B cell (primary cell): ENCODE data around the gene KCNJ6. TPM values are rescaled to one million over a fixed set of nuclear protein-coding genes. Genes with fewer than 3 reads are reported as not detected.

Experiments
- ATAC-seq: fragments of 200-7000 bp; cut with Tn5 transposase; one replicate; pipeline ENCODE4 v1.10.0; 2021; ENCODE audit warnings: low read depth, mild to moderate bottlenecking, moderate number of reproducible peaks, moderate library complexity
- CTCF ChIA-PET: fragments of 350-600 bp; sonication (Branson Sonifier 250); formaldehyde crosslinking; loops from one replicate; lab custom pipeline; 2021; ENCODE audit warnings: antibody characterized with exemption, inconsistent platforms; lab: Charles Lee
- POLR2A ChIA-PET: fragments of 350-600 bp; sonication (Branson Sonifier 250); formaldehyde crosslinking; loops from one replicate; lab custom pipeline; 2021; ENCODE audit warnings: antibody characterized with exemption; lab: Charles Lee
- DNase-seq: peaks from one replicate; pipeline ENCODE4 v3.0.0; 2013
- H2AFZ ChIP-seq: 2 replicates; pipeline ENCODE4 v1.6.1; 2012; ENCODE audit warnings: mild to moderate bottlenecking, low read depth, low read length; ENCODE audit not compliant: insufficient read depth, poor library complexity, severe bottlenecking
- H3K27ac ChIP-seq, 2 donors: 1 replicate in 1 of 2; 2 replicates in 1 of 2; pipeline ENCODE4 v1.5.1; 2012 to 2013; ENCODE audit warnings: low read length in 2 of 2, mild to moderate bottlenecking in 2 of 2, moderate library complexity in 1 of 2
- H3K27me3 ChIP-seq, 4 experiments: fragments of 200-600 bp in 1 of 4; sonication (generic) in 1 of 4; replicated peaks in 1 of 4; 1 replicate in 2 of 4; 2 replicates in 2 of 4; pipeline versions ENCODE4 v1.6.1 to v1.7.0; 2013 to 2016; ENCODE audit warnings: low read length in 3 of 4, mild to moderate bottlenecking in 2 of 4, mixed read lengths in 1 of 4, moderate library complexity in 1 of 4; ENCODE audit not compliant: insufficient read depth in 4 of 4, control insufficient read depth in 3 of 4; ENCODE audit errors: control extremely low read depth in 1 of 4
- H3K36me3 ChIP-seq, 2 experiments: replicated peaks in 1 of 2; 1 replicate in 1 of 2; 2 replicates in 1 of 2; pipeline versions ENCODE4 v1.6.1 to v1.7.1; 2013; ENCODE audit warnings: low read length in 1 of 2; ENCODE audit not compliant: insufficient read depth in 2 of 2, control insufficient read depth in 1 of 2; ENCODE audit errors: control extremely low read depth in 1 of 2, extremely low read depth in 1 of 2
- H3K4me1 ChIP-seq, 2 donors: fragments of 200-600 bp in 1 of 2; sonication (generic) in 1 of 2; 1 replicate in 1 of 2; 2 replicates in 1 of 2; pipeline versions ENCODE4 v1.5.1 to v1.6.1; 2013 to 2017; ENCODE audit warnings: low read length in 2 of 2; ENCODE audit not compliant: control insufficient read depth in 2 of 2, insufficient read depth in 2 of 2
- H3K4me2 ChIP-seq: replicated peaks from 2 replicates; pipeline ENCODE3; 2012; ENCODE audit warnings: mild to moderate bottlenecking, low read depth, low read length; ENCODE audit not compliant: poor library complexity, severe bottlenecking
- H3K4me3 ChIP-seq, 5 experiments: fragments of 200-600 bp in 1 of 5; sonication (generic) in 1 of 5; 1 replicate in 3 of 5; 2 replicates in 2 of 5; pipeline versions ENCODE4 v1.5.1 to v1.7.0; 2011 to 2016; ENCODE audit warnings: low read length in 4 of 5, mild to moderate bottlenecking in 4 of 5, low read depth in 2 of 5, control low read depth in 1 of 5, moderate library complexity in 1 of 5; ENCODE audit not compliant: insufficient read depth in 1 of 5; ENCODE audit errors: control extremely low read depth in 1 of 5, extremely low read depth in 1 of 5
- H3K79me2 ChIP-seq: fragments of 200-600 bp; sonication (generic); one replicate; pipeline ENCODE4 v1.6.0; 2016; ENCODE audit warnings: low read length; ENCODE audit not compliant: control insufficient read depth, insufficient read depth
- H3K9ac ChIP-seq: fragments of 200-600 bp; sonication (generic); 2 replicates; pipeline ENCODE4 v1.6.1; 2017; ENCODE audit warnings: mild to moderate bottlenecking, low read length, moderate library complexity
- H3K9me3 ChIP-seq, 3 donors: one replicate each; pipeline versions ENCODE4 v1.6.1 to v1.7.1; 2013; ENCODE audit warnings: low read length in 2 of 3; ENCODE audit not compliant: control insufficient read depth in 2 of 3, insufficient read depth in 1 of 3; ENCODE audit errors: control extremely low read depth in 1 of 3
- H4K20me1 ChIP-seq: 2 replicates; pipeline ENCODE4 v1.6.0; 2012; ENCODE audit warnings: mild to moderate bottlenecking, low read length; ENCODE audit not compliant: insufficient read depth, control insufficient read depth, poor library complexity, severe bottlenecking
- H3K27ac Mint-ChIP-seq: one replicate; pipeline ENCODE4 v1.8.0; 2021; ENCODE audit warnings: mixed read lengths
- H3K27me3 Mint-ChIP-seq: one replicate; pipeline ENCODE4 v1.8.0; 2021; ENCODE audit warnings: mixed read lengths
- H3K4me1 Mint-ChIP-seq: one replicate; pipeline ENCODE4 v1.8.0; 2021; ENCODE audit warnings: mixed read lengths
- H3K4me3 Mint-ChIP-seq: one replicate; pipeline ENCODE4 v1.8.0; 2021; ENCODE audit warnings: mixed read lengths
- H3K9me3 Mint-ChIP-seq: one replicate; pipeline ENCODE4 v1.8.0; 2022; ENCODE audit warnings: mixed read lengths; ENCODE audit not compliant: insufficient read depth
- EZH2 ChIP-seq: IDR thresholded peaks from 2 replicates; pipeline ENCODE4 v1.6.1; 2012; ENCODE audit warnings: borderline replicate concordance, low read depth, mild to moderate bottlenecking, moderate library complexity, low read length; ENCODE audit not compliant: insufficient read depth, poor library complexity, severe bottlenecking
- WGBS: methylation state at CpG from one replicate; pipeline ENCODE4 v1.1.5; 2013; ENCODE audit warnings: missing lambda C conversion rate; ENCODE audit not compliant: insufficient coverage; 5-methylcytosine and 5-hydroxymethylcytosine counted together
- intact Hi-C: fragments of 100-400 bp; cut with micrococcal nuclease; formaldehyde crosslinking; loops from one replicate; pipeline ENCODE4 v1.10.0; 2022
- polyA plus RNA-seq: library from polyadenylated mRNA; depleted of rRNA; stranded (reverse); fragments of >200 nt; gene quantifications from 2 replicates; pipeline ENCODE4 v1.2.3, GENCODE V29; 2012
- total RNA-seq, 2 donors: library from RNA; stranded (reverse); fragments of 120-200 nt in 1 of 2; gene quantifications; 1 replicate in 1 of 2; 2 replicates in 1 of 2; pipeline versions ENCODE4 v1.2.3 to v1.2.4, GENCODE V29; 2013 to 2022
- TF ChIP-seq, protein P1 (sequence below): fragments of 200-600 bp; IDR thresholded peaks from one replicate; pipeline ENCODE4 v1.8.0; 2022; ENCODE audit warnings: antibody characterized with exemption, mild to moderate bottlenecking

KCNJ6 gene
- total and polyA plus RNA-seq, 2 donors (not counting 1 experiment from before 2014, with no cell fraction given) = not detected

DNA sequence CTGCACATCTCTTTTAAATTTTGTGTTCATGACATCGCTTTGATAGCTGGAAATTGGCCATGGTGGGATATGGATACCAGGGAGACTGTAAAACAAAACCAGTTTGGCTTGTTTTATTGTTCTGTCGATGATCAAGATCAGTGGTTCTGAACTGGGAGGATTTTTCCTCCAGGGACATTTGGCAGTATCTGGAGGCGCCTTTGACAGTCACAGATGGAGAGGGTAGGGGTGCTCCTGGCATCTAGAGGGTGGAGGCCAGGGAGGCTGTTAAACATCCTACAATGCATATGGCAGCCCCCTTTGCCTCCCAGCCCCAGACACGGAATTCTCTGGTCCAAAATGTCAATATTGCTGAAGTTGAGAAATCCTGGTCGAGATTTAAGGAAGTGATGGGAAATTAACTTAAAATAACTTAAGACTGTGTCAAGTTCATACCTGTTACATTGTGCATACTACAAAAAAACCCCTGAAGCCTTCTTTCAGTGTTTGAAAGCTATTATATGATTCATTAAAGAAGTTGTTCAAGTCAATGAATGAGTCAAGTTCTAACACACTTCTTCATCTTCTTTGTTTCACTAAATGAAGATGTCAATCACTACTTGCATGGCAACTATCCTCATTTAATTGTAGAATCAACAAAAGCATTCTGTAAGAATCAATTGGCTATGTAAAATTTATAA is 150.9 kb downstream of the KCNJ6 start:
- intact Hi-C loops = no loop called here
- Histone ChIP-seq H3K9me3 (peaks cover 0 to 4% (median 0%) of the 10 kb centered on the region in 3 donors), H3K36me3 (no peaks in the 10 kb centered on the region), H3K79me2 (no peaks in the 10 kb centered on the region), H3K4me3 (no peak overlapping the region), H2AFZ (no peak overlapping the region), H3K27ac (no peak overlapping the region), H4K20me1 (no peaks in the 10 kb centered on the region), H3K9ac (no peak overlapping the region), H3K4me2 (no peak overlapping the region), H3K4me1 (no peaks in the 10 kb centered on the region), H3K27me3 (no peaks in the 10 kb centered on the region)
- TF ChIP-seq EZH2 = no peak
- TF ChIP-seq, protein P1, sequence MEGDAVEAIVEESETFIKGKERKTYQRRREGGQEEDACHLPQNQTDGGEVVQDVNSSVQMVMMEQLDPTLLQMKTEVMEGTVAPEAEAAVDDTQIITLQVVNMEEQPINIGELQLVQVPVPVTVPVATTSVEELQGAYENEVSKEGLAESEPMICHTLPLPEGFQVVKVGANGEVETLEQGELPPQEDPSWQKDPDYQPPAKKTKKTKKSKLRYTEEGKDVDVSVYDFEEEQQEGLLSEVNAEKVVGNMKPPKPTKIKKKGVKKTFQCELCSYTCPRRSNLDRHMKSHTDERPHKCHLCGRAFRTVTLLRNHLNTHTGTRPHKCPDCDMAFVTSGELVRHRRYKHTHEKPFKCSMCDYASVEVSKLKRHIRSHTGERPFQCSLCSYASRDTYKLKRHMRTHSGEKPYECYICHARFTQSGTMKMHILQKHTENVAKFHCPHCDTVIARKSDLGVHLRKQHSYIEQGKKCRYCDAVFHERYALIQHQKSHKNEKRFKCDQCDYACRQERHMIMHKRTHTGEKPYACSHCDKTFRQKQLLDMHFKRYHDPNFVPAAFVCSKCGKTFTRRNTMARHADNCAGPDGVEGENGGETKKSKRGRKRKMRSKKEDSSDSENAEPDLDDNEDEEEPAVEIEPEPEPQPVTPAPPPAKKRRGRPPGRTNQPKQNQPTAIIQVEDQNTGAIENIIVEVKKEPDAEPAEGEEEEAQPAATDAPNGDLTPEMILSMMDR = no peak
- Mint-ChIP-seq H3K4me3 (no peak overlapping the region), H3K4me1 (no peaks in the 10 kb centered on the region), H3K27ac (no peak overlapping the region), H3K9me3 (no peaks in the 10 kb centered on the region), H3K27me3 (no peaks in the 10 kb centered on the region)
- CTCF ChIA-PET = interaction anchor here (1.2 kb wide), 1 partner anchor 54 kb away, joined by 4 read pairs; no protein-coding TSS in a partner anchor
- no peak for DNase-seq
- 88% methylated on average over 1 of the region's 5 CpGs for WGBS
- ATAC-seq = no peak
- POLR2A ChIA-PET = no interaction called here

DNA sequence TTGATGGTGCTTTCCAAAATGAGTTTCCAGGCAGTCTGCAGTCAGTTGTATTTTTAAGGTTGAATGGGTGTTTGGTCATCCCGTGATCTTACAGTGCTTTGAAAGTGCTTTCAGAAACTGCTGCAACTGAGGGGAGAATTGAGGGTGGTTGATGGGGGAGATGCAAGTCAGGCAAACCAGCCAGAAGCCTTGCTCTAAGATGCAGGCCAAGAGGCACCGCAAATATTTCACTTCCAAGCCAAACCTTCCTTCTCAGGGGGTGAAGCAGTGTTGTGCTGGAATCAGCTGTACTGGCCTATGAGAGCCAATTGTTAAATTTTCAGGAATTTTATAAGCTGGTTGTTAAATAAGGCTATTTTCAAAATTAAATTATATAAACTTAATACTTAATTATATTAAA is 151.6 kb downstream of the KCNJ6 start:
- no peak overlapping the region for H3K4me3 ChIP-seq
- ChIA-PET POLR2A (no interaction called here), CTCF (interaction anchor here (1.2 kb wide), 1 partner anchor 53 kb away, joined by 4 read pairs; no protein-coding TSS in a partner anchor)
- H3K79me2 ChIP-seq = no peaks in the 10 kb centered on the region
- ATAC-seq (no peak), DNase-seq (no peak)
- Mint-ChIP-seq H3K27ac (no peak overlapping the region), H3K4me1 (no peaks in the 10 kb centered on the region), H3K4me3 (no peak overlapping the region), H3K27me3 (no peaks in the 10 kb centered on the region), H3K9me3 (no peaks in the 10 kb centered on the region)
- no peaks in the 10 kb centered on the region for H4K20me1 ChIP-seq
- no peaks in the 10 kb centered on the region for H3K4me1 ChIP-seq
- no peaks in the 10 kb centered on the region for H3K27me3 ChIP-seq
- H2AFZ ChIP-seq = no peak overlapping the region
- H3K9ac ChIP-seq = no peak overlapping the region
- TF ChIP-seq EZH2 = no peak
- TF ChIP-seq, protein P1 = no peak
- H3K27ac ChIP-seq = no peak overlapping the region
- intact Hi-C loops = no loop called here
- H3K9me3 ChIP-seq = peaks cover 0 to 4% (median 0%) of the 10 kb centered on the region in 3 donors
- 57% methylated on average over 1 of the region's 2 CpGs for WGBS
- no peak overlapping the region for H3K4me2 ChIP-seq
- no peaks in the 10 kb centered on the region for H3K36me3 ChIP-seq
